K562 (cell line): ENCODE results near the gene RTL1. TPM values are rescaled to one million over a fixed set of nuclear protein-coding genes. Genes with fewer than 3 reads are reported as not detected.

Experiments used
- ATAC-seq: fragments of 200-7000 bp; cut with Tn5 transposase; 3 replicates; pipeline ENCODE4 v1.9.1; 2020; ENCODE audit warnings: moderate library complexity
- BruUV-seq: library from RNA; stranded (reverse); fragments of 400-500 nt; replicated peaks from 2 replicates; lab custom pipeline; 2021; lab: Mats Ljungman, UMichigan
- CTCF ChIA-PET: fragments of 300-600 bp; formaldehyde crosslinking; extraction: SDS; loops from one replicate; lab custom pipeline; 2021; ENCODE audit warnings: low intra/inter-chr PET ratio; lab: Yijun Ruan, JAX
- POLR2A ChIA-PET: fragments of 300-600, 350-650 bp; sonication (Branson Sonifier 250); formaldehyde crosslinking; extraction: SDS; loops from one replicate; lab custom pipeline; 2021; ENCODE audit warnings: antibody characterized with exemption, inconsistent platforms; lab: Yijun Ruan, JAX
- DNase-seq, 4 experiments: peaks; one replicate each; pipeline versions ENCODE4 v3.0.0 to v3.0.0-alpha.2; 2011 to 2018; ENCODE audit warnings: low spot score in 3 of 4, mixed read lengths in 3 of 4; ENCODE audit errors: extremely low read depth in 1 of 4
- FAIRE-seq: peaks from 2 replicates; lab custom pipeline; 2011; peaks lifted over from hg19 to GRCh38; lab: Jason Lieb, UNC
- H2AFZ ChIP-seq: 2 replicates; pipeline ENCODE4 v1.6.0; 2011; ENCODE audit warnings: low read depth, low read length, control low read depth, inconsistent platforms
- H3K27ac ChIP-seq: fragments of 200-600 bp; 3 replicates; pipeline ENCODE4 v1.8.0; 2011; ENCODE audit warnings: low read depth, mild to moderate bottlenecking, control low read depth, inconsistent platforms, low read length, moderate library complexity, mixed read lengths; ENCODE audit errors: extremely low read depth
- H3K27me3 ChIP-seq, 2 experiments: fragments of 300-600 bp in 1 of 2; 2 replicates in 1 of 2; 3 replicates in 1 of 2; pipeline versions ENCODE4 v1.6.0 to v1.8.0; 2011; ENCODE audit warnings: inconsistent platforms in 2 of 2, low read length in 2 of 2, mild to moderate bottlenecking in 1 of 2, mixed read lengths in 1 of 2, moderate library complexity in 1 of 2; ENCODE audit not compliant: control insufficient read depth in 2 of 2, insufficient read depth in 2 of 2
- H3K36me3 ChIP-seq: fragments of 300-600 bp; 3 replicates; pipeline ENCODE4 v1.8.0; 2011; ENCODE audit warnings: mild to moderate bottlenecking, low read length, inconsistent platforms; ENCODE audit not compliant: control insufficient read depth, insufficient read depth
- H3K4me1 ChIP-seq, 2 experiments: fragments of 200-600 bp in 1 of 2; replicated peaks in 1 of 2; 2 replicates in 1 of 2; 3 replicates in 1 of 2; pipeline versions ENCODE4 v1.5.1 to v1.8.0; 2011; ENCODE audit warnings: inconsistent platforms in 2 of 2, low read length in 2 of 2, mild to moderate bottlenecking in 1 of 2, mixed read lengths in 1 of 2, moderate library complexity in 1 of 2; ENCODE audit not compliant: control insufficient read depth in 2 of 2, insufficient read depth in 2 of 2
- H3K4me2 ChIP-seq: 2 replicates; pipeline ENCODE4 v1.6.1; 2011; ENCODE audit warnings: low read length, control low read depth, inconsistent platforms, mixed read lengths; ENCODE audit not compliant: insufficient read depth
- H3K4me3 ChIP-seq: fragments of 200-600 bp; sonication (generic), shearing (Covaris generic); 2 replicates; pipeline ENCODE4 v1.5.1; 2016; ENCODE audit warnings: control low read depth, inconsistent platforms
- H3K79me2 ChIP-seq: fragments of 200-600 bp; 3 replicates; pipeline ENCODE4 v1.8.0; 2011; ENCODE audit warnings: low read length, inconsistent platforms; ENCODE audit not compliant: control insufficient read depth, insufficient read depth
- H3K9ac ChIP-seq, 2 experiments: 2 replicates each; pipeline versions ENCODE4 v1.6.0 to v1.6.1; 2011; ENCODE audit warnings: low read depth in 2 of 2, low read length in 2 of 2, control low read depth in 1 of 2, inconsistent platforms in 1 of 2, mild to moderate bottlenecking in 1 of 2, mixed read lengths in 1 of 2; ENCODE audit not compliant: insufficient read depth in 1 of 2
- H3K9me1 ChIP-seq: one replicate; pipeline ENCODE4 v1.6.0; 2011; ENCODE audit warnings: inconsistent platforms, mild to moderate bottlenecking, low read length, moderate library complexity; ENCODE audit not compliant: control insufficient read depth, insufficient read depth
- H3K9me3 ChIP-seq: replicated peaks from 2 replicates; pipeline ENCODE4 v1.5.1; 2011; ENCODE audit warnings: low read depth, low read length, inconsistent platforms; ENCODE audit not compliant: control insufficient read depth, insufficient read depth
- H4K20me1 ChIP-seq: replicated peaks from 2 replicates; pipeline ENCODE4 v1.6.1; 2011; ENCODE audit warnings: low read length, inconsistent platforms, mixed read lengths; ENCODE audit not compliant: control insufficient read depth, insufficient read depth
- CHD2 ChIP-seq: IDR thresholded peaks from 2 replicates; pipeline ENCODE4 v1.6.1; 2011; ENCODE audit warnings: low read depth, low read length
- CTCF ChIP-seq, 3 experiments: IDR thresholded peaks in 2 of 3; conservative IDR thresholded peaks in 1 of 3; 2 replicates each; pipeline ENCODE4 v1.5.1; 2011 to 2012; ENCODE audit warnings: low read length in 3 of 3, mild to moderate bottlenecking in 3 of 3, control low read depth in 2 of 3, improper control_type of control experiment in 1 of 3, inconsistent platforms in 1 of 3, low read depth in 1 of 3, mixed read lengths in 1 of 3, moderate library complexity in 1 of 3; ENCODE audit not compliant: insufficient read depth in 2 of 3
- POLR2B ChIP-seq: fragments of 450-650 bp; IDR thresholded peaks from 2 replicates; pipeline ENCODE4 v1.6.1; 2018; ENCODE audit warnings: low read depth; ENCODE audit not compliant: partially characterized antibody
- ZKSCAN1 ChIP-seq: fragments of 150-350 bp; IDR thresholded peaks from 2 replicates; pipeline ENCODE4 v1.6.1; 2016; ENCODE audit warnings: low read depth, low read length
- WGBS: fragments of 100-300 bp; shearing (Covaris generic); methylation state at CpG from one replicate; pipeline ENCODE4 v1.1.6; 2016; ENCODE audit warnings: low coverage, mixed read lengths; ENCODE audit not compliant: insufficient coverage; ENCODE audit errors: missing lambda C conversion rate; 5-methylcytosine and 5-hydroxymethylcytosine counted together
- in situ Hi-C: fragments of 300-500 bp; cut with MboI; formaldehyde crosslinking; loops from 4 replicates; pipeline ENCODE4 v1.15.0; 2018; ENCODE audit warnings: inconsistent platforms, mixed read lengths
- intact Hi-C: fragments of 100-400 bp; cut with micrococcal nuclease; formaldehyde crosslinking; loops from 2 replicates; pipeline ENCODE4 v1.14.2; 2022
- polyA plus RNA-seq, 8 experiments: library from polyadenylated mRNA; depleted of rRNA in 4 of 8; stranded (reverse) in 5 of 8; unstranded in 3 of 8; fragments of >200 nt; fragmentation: Nextera tagmentation in 2 of 8; fragmentation: Illumina TruSeq in 1 of 8; extraction: Ambion mirVana in 2 of 8; extraction: Trizol in 1 of 8; gene quantifications; 2 replicates each; pipeline versions ENCODE4 v1.2.1 to v1.2.3, GENCODE V29; 2011 to 2014; ENCODE audit warnings: inconsistent platforms in 1 of 8, missing spikeins in 1 of 8
- total RNA-seq, 7 experiments: library from RNA; depleted of rRNA in 6 of 7; stranded (reverse); fragments of >200 nt in 6 of 7; fragmentation: Illumina TruSeq in 2 of 7; extraction: Trizol in 2 of 7; gene quantifications; 2 replicates each; pipeline versions ENCODE4 v1.2.1 to v1.2.3, GENCODE V29; 2011 to 2021; ENCODE audit warnings: low replicate concordance in 1 of 7

RTL1 gene
- total and polyA plus RNA-seq, 9 of the 15 experiments (the other 6 are each of a cell fraction or from before 2014, with no cell fraction given) = not detected

GRCh38 chr14:100885196-100885595 lies 18.3 kb downstream of the RTL1 start:
- no peaks in the 10 kb centered on the region for H4K20me1 ChIP-seq
- FAIRE-seq (no peak), DNase-seq (no peak), ATAC-seq (no peak)
- TF ChIP-seq CHD2 = no peak
- peak; percentile 70 for TF ChIP-seq ZKSCAN1
- H3K27ac ChIP-seq = no peak overlapping the region
- no peaks in the 10 kb centered on the region; the same call in 1 of the 2 replicates for H3K9me3 ChIP-seq
- intact Hi-C loops (no loop called here), in situ Hi-C loops (no loop called here)
- H3K27me3 ChIP-seq = peaks cover 0 to 35% of the 10 kb centered on the region in 2 experiments; a peak in 2 of 5 replicates
- 22% methylated on average over 2 of the region's 2 CpGs for WGBS
- ChIA-PET POLR2A (interaction anchor here (0.5 to 0.6 kb wide), 2 partner anchors 513 to 516 kb away, joined by 3 read pairs; no protein-coding TSS in a partner anchor), CTCF (no interaction called here)
- H3K4me2 ChIP-seq = no peak overlapping the region
- no peak overlapping the region for H3K4me3 ChIP-seq
- H3K4me1 ChIP-seq = peaks cover 0 to 7% of the 10 kb centered on the region in 2 experiments; a peak in 2 of 5 replicates
- no peak overlapping the region for H3K9ac ChIP-seq
- BruUV-seq = no TSS peak
- no peaks in the 10 kb centered on the region for H3K36me3 ChIP-seq
- H2AFZ ChIP-seq = no peak overlapping the region
- no peaks in the 10 kb centered on the region for H3K79me2 ChIP-seq
- H3K9me1 ChIP-seq = no peaks in the 10 kb centered on the region

GRCh38 chr14:100884456-100884855 lies 19.1 kb downstream of the RTL1 start:
- Histone ChIP-seq H3K79me2 (no peaks in the 10 kb centered on the region), H3K36me3 (no peaks in the 10 kb centered on the region)
- CTCF ChIA-PET = no interaction called here
- TF ChIP-seq CTCF (IDR thresholded peaks at IDR 0.05 in 2 of 3, conservative IDR thresholded peaks at IDR 0.05 in 1 of 3; ENCODE audit: insufficient read depth in 2 of 3, low read depth in 1 of 3, low read length in 3 of 3) (0 out of 6 replicates have a peak, but pooled peaks of 1 of the 3 experiments have one; percentile 7), POLR2B (no peak)
- TF ChIP-seq, all 486 proteins: peak for 1
- WGBS = 17% methylated on average over 6 of the region's 13 CpGs
- Histone ChIP-seq H3K4me1 (peaks cover 0 to 7% of the 10 kb centered on the region in 2 experiments; a peak in 2 of 5 replicates), H4K20me1 (no peaks in the 10 kb centered on the region), H3K27me3 (peaks cover 0 to 35% of the 10 kb centered on the region in 2 experiments; a peak in 2 of 5 replicates), H3K9ac (no peak overlapping the region), H3K9me1 (no peaks in the 10 kb centered on the region), H3K9me3 (no peaks in the 10 kb centered on the region; the same call in 1 of the 2 replicates), H2AFZ (no peak overlapping the region), H3K4me3 (no peak overlapping the region), H3K27ac (no peak overlapping the region), H3K4me2 (no peak overlapping the region)
- in situ Hi-C loops = no loop called here
- DNase-seq = no peak
- no peak for FAIRE-seq
- ATAC-seq = no peak
- POLR2A ChIA-PET = no interaction called here
- BruUV-seq = no TSS peak
- intact Hi-C loops = no loop called here
